ENCODE results near the gene DMXL2.

DMXL2 gene

DNA sequence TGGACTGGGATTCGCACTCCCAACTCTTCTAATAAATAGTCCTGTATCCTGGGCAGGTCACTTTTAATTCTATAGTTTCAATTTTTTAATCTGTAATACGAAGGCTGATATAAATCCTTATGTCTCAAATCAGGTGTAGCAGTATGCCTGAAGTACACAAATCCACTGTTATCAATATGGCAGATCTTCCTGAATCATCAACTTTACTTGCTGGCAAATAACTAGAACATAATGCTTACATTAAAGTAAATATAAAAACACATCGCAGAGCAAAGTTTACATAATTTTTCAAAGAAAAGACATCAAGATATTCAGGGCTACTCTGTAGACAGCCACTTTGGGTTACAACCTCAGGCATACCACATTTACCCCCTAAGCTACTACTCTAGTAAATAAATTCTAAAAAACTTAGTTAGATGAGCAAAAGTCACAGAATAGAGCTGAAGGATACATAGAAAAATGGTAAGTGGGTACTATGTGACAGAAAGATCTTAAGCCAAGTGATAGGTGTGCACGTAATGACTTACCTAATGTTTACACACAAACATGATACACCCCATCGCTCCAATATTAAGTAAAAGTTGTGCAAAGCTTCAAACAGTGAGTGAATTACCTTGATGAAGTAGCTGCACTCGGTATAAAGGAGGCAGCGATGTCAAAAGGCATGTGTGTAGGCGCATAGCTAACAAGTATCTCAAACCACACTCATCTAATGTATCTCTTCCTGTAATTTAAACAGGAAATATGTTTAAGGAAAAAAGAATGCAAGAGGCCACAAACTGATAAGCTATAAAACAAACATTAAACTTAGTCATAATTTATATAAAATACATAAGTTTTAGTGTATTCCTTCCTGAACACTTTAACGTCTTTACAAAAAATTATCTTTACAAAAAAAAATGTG is 127.9 kb downstream of the DMXL2 start:
- peaks cover 37% of the 10 kb centered on the region for H3K36me3 Mint-ChIP-seq (ENCODE audit: low read depth)
- no peak for DNase-seq
- H3K27me3 Mint-ChIP-seq (ENCODE audit: low read depth, poor library complexity): no peaks in the 10 kb centered on the region
- H3K9me3 Mint-ChIP-seq: no peaks in the 10 kb centered on the region
- TF ChIP-seq CTCF (IDR thresholded peaks at IDR 0.05): no peak
- no peak overlapping the region for H3K27ac Mint-ChIP-seq
- no peak overlapping the region for H3K4me3 Mint-ChIP-seq
- H3K4me1 Mint-ChIP-seq: no peaks in the 10 kb centered on the region

GRCh38 chr15:51493892-51494291 is 128.7 kb downstream of the DMXL2 start:
- H3K36me3 Mint-ChIP-seq (ENCODE audit: low read depth): peaks cover 37% of the 10 kb centered on the region
- H3K9me3 Mint-ChIP-seq: no peaks in the 10 kb centered on the region
- DNase-seq: no peak
- TF ChIP-seq CTCF (IDR thresholded peaks at IDR 0.05): no peak
- H3K4me3 Mint-ChIP-seq: no peak overlapping the region
- no peaks in the 10 kb centered on the region for H3K4me1 Mint-ChIP-seq
- no peaks in the 10 kb centered on the region for H3K27me3 Mint-ChIP-seq (ENCODE audit: low read depth, poor library complexity)
- H3K27ac Mint-ChIP-seq: no peak overlapping the region

DNA sequence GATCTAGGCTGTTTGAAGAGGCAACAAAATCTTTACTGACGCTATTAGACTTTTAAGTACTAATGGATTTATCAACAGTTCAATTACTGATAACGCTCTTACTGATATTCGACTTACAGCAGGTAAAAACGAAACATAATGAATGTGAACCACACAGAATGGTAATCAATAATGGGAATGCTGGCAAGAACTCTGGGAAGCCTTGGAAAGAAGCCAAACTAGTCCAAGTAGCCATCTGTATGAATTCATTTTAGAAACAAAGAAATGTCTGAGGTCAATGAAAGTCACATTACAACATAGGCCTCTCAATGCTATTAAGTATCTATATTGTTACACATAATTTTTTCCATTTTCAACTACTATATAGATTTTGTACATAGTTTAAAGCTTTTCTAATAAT is 130.0 kb downstream of the DMXL2 start:
- peaks cover 39% of the 10 kb centered on the region for H3K36me3 Mint-ChIP-seq (ENCODE audit: low read depth)
- no peaks in the 10 kb centered on the region for H3K27me3 Mint-ChIP-seq (ENCODE audit: low read depth, poor library complexity)
- no peaks in the 10 kb centered on the region for H3K4me1 Mint-ChIP-seq
- TF ChIP-seq CTCF (IDR thresholded peaks at IDR 0.05): no peak
- no peak overlapping the region for H3K4me3 Mint-ChIP-seq
- DNase-seq: no peak
- H3K9me3 Mint-ChIP-seq: peaks cover 4% of the 10 kb centered on the region
- H3K27ac Mint-ChIP-seq: no peak overlapping the region

DNA sequence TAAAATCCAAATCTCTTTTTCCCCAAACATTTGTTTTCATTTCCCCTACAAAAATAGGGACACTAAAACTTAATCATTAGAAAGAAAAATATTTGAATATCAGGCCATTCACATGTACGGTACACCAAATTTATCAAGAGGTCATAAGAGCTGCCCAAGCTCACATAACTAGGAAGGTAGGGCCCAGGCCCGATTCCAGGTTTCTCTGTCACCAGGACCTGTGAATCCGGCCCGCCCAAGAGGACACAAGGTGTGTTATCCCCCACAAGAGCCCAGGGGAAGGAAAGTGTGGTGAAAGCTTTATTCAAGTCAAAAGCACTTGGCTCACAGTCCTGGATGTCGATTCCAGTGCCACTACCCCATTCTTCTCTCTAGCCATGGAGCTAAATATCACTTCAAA is 130.6 kb downstream of the DMXL2 start:
- H3K4me1 Mint-ChIP-seq: no peaks in the 10 kb centered on the region
- no peak for DNase-seq
- peaks cover 5% of the 10 kb centered on the region for H3K9me3 Mint-ChIP-seq
- no peak overlapping the region for H3K4me3 Mint-ChIP-seq
- no peak for TF ChIP-seq CTCF (IDR thresholded peaks at IDR 0.05)
- H3K27ac Mint-ChIP-seq: no peak overlapping the region
- no peaks in the 10 kb centered on the region for H3K27me3 Mint-ChIP-seq (ENCODE audit: low read depth, poor library complexity)
- H3K36me3 Mint-ChIP-seq (ENCODE audit: low read depth): peaks cover 45% of the 10 kb centered on the region

- no peaks in the 10 kb centered on the region for H3K4me1 Mint-ChIP-seq
- peaks cover 45% of the 10 kb centered on the region for H3K9me3 Mint-ChIP-seq
- no peak overlapping the region for H3K27ac Mint-ChIP-seq
- TF ChIP-seq CTCF (IDR thresholded peaks at IDR 0.05): no peak
- DNase-seq: no peak
- no peak overlapping the region for H3K4me3 Mint-ChIP-seq
- no peaks in the 10 kb centered on the region for H3K27me3 Mint-ChIP-seq (ENCODE audit: low read depth, poor library complexity)
- peaks cover 93% of the 10 kb centered on the region for H3K36me3 Mint-ChIP-seq (ENCODE audit: low read depth)
Observed at GRCh38 chr15:51484781-51485180, 137.8 kb downstream of the DMXL2 start.

DNA sequence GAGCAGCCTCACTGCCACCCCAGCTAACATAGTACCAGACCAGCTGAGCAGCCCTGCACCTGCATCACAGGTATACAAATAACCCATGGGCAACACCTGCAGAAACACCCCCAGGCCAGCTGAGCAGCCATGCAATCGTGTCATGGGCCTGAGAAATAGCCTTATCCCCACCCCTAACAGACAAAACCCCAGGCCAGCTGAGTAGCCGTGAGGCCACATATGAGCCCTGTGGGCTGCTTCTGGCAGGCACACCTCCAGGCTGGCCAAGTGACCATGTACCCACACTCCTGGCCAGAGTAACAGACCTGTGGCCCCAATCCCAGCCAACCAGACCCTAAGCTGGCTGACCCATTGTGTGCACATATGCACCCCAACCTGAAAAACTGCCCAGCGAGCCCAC is 138.6 kb downstream of the DMXL2 start:
- Mint-ChIP-seq H3K36me3 (ENCODE audit: low read depth) (peaks cover 95% of the 10 kb centered on the region), H3K27me3 (ENCODE audit: low read depth, poor library complexity) (no peaks in the 10 kb centered on the region)

More for the DNA sequence above, 138.6 kb downstream of the DMXL2 start:
- H3K4me1 Mint-ChIP-seq: no peaks in the 10 kb centered on the region
- H3K9me3 Mint-ChIP-seq: peaks cover 45% of the 10 kb centered on the region
- no peak overlapping the region for H3K4me3 Mint-ChIP-seq
- no peak overlapping the region for H3K27ac Mint-ChIP-seq
- DNase-seq: no peak
- TF ChIP-seq CTCF (IDR thresholded peaks at IDR 0.05): no peak

All from nephron progenitor cell (in vitro differentiated cells).